Measurements from ENCODE around the gene DAB2.
A peak's percentile ranks its signal among the peaks of the same experiment; 100 is the strongest.
"Not testable (repeated sequence)": the region's sequence is repeated elsewhere in the genome, so short reads cannot be mapped to it uniquely, and the experiment has no call there.

Gene DAB2

DNA sequence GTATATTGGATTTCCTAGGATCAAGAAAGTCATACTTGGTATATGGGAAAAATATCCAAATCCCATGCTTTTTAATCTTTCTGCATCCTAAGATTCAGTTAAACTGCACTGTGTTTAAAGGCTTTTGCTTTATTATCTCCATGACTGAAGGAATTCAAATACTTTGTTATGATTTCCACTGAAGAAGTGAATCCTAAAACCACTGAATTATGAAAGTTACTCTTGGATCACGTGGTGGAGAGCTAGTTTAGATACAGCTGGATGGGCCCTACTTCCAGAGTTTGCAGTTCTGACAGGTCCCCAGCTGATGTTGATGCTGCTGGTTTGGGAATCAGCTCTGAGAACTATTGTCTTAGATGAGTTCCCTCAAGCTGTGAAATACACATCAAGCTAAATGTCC is 5.0 kb downstream of the DAB2 start:
- no peak for DNase-seq

DNA sequence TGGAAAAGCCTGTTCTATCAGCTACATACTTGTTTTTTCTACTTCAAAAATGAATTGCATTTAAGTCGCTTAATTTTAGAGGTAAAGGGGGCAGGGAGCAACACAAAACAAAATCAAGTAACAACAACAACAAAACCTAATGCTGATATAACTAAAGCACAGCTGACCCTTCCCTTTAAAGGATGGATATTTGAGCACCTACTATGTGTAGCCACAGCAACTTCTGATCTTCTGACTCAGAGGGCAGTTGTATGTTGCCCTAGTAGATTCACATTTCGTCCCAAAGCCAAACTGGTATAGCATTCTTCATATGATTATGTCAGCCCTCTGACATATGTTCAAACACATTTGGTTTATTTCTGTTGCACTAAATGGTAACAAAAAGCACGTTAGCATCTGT is 6.8 kb downstream of the DAB2 start:
- DNase-seq: no peak

- no peak for DNase-seq
Measured at GRCh38 chr5:39415201-39415600, 9.6 kb downstream of the DAB2 start.

GRCh38 chr5:39414426-39414825 is 10.4 kb downstream of the DAB2 start:
- DNase-seq: no peak

- no peak for DNase-seq
Measured at GRCh38 chr5:39413771-39414170, 11.0 kb downstream of the DAB2 start.

DNA sequence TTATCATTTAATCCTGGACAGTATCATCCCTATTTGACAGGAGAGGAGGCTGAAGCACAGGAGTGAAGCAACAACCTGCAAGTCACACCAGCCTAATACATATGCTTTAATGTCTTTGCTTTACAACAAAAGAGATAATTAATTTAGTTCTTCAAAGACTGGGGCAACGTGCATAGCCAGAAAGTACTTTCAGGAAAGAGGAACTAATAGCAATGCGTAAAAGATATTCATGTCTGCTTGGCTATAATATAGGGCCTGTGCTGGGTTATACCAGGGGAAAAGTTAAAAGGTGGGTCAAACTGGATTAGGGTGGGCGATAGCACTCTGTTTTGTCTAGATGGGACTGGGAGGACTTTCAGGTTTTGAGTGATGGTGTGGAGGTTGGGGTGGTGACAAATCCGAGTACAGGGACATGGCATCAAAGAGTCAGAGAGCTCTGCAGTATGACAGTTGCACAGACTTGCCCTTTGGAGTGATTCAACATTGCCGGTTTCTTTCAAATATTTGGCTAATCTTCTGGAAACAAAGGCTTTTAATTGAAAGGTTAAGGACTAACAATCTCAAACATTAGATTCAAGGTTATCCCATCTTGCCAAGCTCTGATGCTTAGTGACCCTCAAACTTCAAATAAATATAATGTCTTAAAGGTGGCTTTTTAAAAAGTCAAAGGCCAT is 11.9 kb downstream of the DAB2 start:
- no peak for DNase-seq

DNA sequence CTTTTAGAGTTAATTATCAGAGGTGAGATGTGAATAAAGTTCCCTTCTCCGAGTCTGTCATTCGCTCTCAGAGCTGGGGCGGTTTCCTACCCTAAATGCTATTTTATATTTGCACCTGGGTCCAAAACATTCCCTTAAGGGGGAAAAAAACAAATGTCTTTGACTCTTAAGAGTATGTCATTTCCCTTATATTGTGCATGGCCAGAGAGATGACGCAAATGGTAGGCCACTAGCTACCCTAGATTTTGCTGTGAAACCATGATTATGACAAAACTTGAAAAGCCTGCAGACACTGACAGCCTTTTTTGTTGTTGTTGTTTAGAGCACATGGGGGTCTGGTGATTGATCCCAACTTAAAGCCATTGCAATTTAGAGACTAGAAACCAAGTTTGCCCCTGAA is 12.8 kb downstream of the DAB2 start:
- DNase-seq: peak in 1 of 3 donors; percentile 52

DNA sequence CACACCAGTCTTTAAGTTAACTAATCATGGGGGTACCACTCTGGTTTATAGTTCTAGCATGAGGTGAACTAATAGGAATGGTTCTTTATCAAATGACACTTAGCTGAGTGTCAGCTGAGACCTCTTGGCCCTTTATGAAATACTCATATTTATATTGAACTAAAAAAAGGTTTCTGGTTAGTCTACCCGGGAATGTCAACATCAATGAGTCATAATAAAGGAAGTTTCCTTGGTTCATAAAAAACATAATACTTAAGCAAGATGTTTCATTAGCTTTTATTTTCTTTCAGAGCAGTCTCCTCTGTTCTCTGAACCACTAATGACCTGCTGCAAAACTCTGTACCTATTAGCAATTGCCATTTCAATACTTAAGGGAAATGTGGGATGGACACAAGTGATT is 13.7 kb downstream of the DAB2 start:
- peak; percentile 43 to 82 (median 80) for DNase-seq

DNA sequence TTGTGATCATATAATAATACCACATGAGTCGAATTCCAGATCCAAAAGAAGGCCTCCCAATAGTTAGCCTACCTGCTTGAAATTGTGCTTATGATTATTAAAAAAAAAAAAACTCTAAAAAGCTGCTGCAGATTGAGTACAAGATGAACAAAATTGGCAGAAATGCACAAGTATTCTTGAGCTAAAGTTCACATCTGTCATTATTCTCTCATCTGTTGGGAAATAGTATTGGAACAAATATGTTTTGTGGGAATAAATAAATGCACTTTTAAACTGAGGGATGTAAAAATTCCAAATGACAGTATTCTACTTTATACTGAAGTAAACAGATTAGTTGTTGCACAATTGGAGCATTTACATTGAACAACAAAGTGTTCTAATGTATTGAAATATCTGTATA is 15.7 kb downstream of the DAB2 start:
- no peak for DNase-seq

DNA sequence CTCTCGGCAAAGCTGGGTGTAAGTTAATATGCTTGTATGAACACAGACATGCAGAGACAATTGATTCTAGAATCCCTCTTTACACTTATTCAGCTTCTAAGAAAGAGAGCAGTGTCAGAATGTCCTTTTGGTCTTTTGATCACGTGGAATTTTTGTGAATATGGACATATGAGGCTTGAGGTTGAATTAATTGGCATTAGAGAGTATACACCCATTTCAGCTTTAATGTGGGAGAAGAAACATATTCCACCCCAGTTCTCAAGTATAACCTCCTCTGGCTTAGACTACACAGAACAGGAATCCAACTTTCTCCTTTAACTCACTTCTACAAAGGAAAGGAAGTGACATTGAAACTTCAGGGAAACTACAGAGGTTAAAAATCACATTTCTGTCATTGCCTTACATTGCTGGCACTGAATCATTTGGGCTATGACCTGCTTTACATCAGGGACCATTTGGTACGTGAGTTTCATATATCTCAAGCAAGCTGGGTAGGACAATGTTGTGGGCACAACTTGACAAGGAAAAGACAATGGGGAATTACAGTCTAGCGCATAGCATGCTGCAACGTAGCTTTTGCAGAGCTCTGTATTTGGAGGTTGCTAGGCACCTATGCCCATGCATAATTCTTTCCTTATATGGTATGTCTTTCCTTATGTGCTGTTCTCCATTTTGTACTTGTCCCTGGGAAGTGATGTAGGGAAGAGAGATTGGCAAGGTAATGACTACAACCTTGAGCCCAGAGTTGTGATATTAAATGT is 19.5 kb downstream of the DAB2 start:
- peak; percentile 38 to 59 (median 39) for DNase-seq

GRCh38 chr5:39403761-39404160 is 21.0 kb downstream of the DAB2 start:
- not testable (repeated sequence) for DNase-seq

DNA sequence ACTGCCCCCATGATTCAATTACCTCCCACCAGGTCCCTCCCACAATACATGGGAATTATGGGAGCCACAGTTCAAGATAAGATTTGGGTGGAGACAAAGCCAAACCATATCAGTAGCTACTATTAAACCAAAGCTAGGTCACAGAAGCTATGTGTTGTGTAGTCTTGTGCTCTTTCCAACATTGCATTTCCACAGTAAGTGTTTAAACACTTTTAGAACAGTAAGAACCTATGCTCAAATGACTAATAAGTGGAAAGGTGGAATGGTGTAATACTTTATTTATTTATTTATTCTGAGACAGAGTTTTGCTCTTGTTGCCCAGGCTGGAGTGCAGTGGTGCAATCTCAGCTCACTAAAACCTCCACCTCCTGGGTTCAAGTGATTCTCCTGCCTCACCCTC is 22.6 kb downstream of the DAB2 start:
- DNase-seq: not testable (repeated sequence)

GRCh38 chr5:39400713-39401578 is 23.8 kb downstream of the DAB2 start:
- DNase-seq: no peak

GRCh38 chr5:39399135-39400036 is 25.4 kb downstream of the DAB2 start:
- DNase-seq: peak; percentile 89 to 99 (median 97)

DNA sequence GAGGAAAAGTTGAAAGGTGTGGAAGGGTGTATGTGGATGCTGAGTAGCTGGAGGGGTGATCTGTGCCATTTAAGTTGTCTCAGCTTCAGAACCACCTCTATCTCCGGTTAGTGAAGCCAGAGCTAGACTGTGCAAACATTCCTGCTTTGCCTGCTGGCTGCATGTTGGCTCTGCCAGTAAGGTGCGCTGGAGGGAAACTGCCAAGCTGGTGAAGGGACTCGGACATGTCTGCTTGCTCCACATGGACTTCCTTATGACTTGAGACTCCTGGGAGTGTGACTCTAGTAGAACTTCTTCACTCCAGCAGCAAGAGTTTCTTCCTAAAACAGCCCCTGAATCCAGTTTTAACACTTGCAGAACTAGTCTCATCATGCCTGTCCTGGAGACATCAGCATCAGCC is 27.9 kb downstream of the DAB2 start:
- DNase-seq: no peak

GRCh38 chr5:39395521-39395920 is 29.3 kb downstream of the DAB2 start:
- no peak for DNase-seq

DNA sequence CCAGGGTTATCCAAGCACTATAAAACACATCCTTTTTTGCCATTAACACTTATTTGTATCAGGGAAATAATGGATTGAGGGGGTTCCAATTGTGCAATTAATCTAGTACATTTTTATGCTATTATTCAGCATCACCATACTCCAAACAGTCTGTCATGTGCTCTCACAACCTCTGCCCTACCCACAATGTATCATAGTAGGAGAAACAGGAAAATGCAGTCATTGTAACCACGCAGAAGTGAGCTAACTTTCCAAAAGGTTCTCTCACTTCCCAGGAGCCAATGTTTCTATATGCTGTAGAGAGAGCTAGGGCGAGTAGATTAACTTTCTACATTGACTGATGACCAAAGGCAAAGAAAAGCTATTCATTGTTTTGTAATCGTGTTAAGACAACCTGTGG is 29.8 kb downstream of the DAB2 start:
- peak; percentile 69 to 89 (median 73) for DNase-seq

- DNase-seq: no peak
Measured at GRCh38 chr5:39390945-39391344, 33.8 kb downstream of the DAB2 start.

- DNase-seq: no peak
Measured at GRCh38 chr5:39387293-39387692, 37.5 kb downstream of the DAB2 start.

- DNase-seq: no peak
Measured at GRCh38 chr5:39384271-39384670, 40.5 kb downstream of the DAB2 start.

GRCh38 chr5:39381376-39381775 is 43.4 kb downstream of the DAB2 start:
- no peak for DNase-seq

- DNase-seq: no peak
Measured at GRCh38 chr5:39379693-39380092, 45.1 kb downstream of the DAB2 start.

- no peak for DNase-seq
Measured at GRCh38 chr5:39377613-39378012, 47.2 kb downstream of the DAB2 start.

All from suppressor macrophage treated with lipopolysaccharide for 1 hour (primary cell).